ENCODE results near the gene RAMP1.
A peak's percentile ranks its signal among the peaks of the same experiment; 100 is the strongest.

- TF ChIP-seq U2AF2 (optimal IDR thresholded peaks at IDR 0.05; ENCODE audit: low read depth, low read length) (no peak), SIN3A (IDR thresholded peaks at IDR 0.05; ENCODE audit: borderline replicate concordance in 2 of 2, control insufficient read depth in 1 of 2, low read depth in 2 of 2, low read length in 2 of 2) (no peak), FOSL1 (tag; conservative IDR thresholded peaks at IDR 0.05) (peak; percentile 25; the same call in 1 of the 2 replicates), POLR2A (conservative IDR thresholded peaks at IDR 0.05) (no peak)
- TF ChIP-seq, protein P1, sequence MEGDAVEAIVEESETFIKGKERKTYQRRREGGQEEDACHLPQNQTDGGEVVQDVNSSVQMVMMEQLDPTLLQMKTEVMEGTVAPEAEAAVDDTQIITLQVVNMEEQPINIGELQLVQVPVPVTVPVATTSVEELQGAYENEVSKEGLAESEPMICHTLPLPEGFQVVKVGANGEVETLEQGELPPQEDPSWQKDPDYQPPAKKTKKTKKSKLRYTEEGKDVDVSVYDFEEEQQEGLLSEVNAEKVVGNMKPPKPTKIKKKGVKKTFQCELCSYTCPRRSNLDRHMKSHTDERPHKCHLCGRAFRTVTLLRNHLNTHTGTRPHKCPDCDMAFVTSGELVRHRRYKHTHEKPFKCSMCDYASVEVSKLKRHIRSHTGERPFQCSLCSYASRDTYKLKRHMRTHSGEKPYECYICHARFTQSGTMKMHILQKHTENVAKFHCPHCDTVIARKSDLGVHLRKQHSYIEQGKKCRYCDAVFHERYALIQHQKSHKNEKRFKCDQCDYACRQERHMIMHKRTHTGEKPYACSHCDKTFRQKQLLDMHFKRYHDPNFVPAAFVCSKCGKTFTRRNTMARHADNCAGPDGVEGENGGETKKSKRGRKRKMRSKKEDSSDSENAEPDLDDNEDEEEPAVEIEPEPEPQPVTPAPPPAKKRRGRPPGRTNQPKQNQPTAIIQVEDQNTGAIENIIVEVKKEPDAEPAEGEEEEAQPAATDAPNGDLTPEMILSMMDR (IDR thresholded peaks at IDR 0.05 in 2 of 3, conservative IDR thresholded peaks at IDR 0.05 in 1 of 3; ENCODE audit: insufficient read depth in 2 of 3, low read depth in 1 of 3, low read length in 3 of 3): no peak
Observed at GRCh38 chr2:237866101-237866621, 6.7 kb downstream of the RAMP1 start.
